Measurements from ENCODE around the gene TMEM123.

TMEM123 gene

GRCh38 chr11:102422817-102423712 lies 29.5 kb downstream of the TMEM123 start:
- no peak for DNase-seq

GRCh38 chr11:102421261-102421660 lies 31.3 kb downstream of the TMEM123 start:
- DNase-seq = no peak

- peak; percentile 49 for DNase-seq
These were observed 32.0 kb downstream of the TMEM123 start for GRCh38 chr11:102420547-102420946.

- DNase-seq = no peak
These were observed 33.4 kb downstream of the TMEM123 start for GRCh38 chr11:102419181-102419580.

- DNase-seq = peak; percentile 70
These were observed 35.6 kb downstream of the TMEM123 start for GRCh38 chr11:102416976-102417375.

GRCh38 chr11:102415304-102415916 lies 37.2 kb downstream of the TMEM123 start:
- no peak for DNase-seq

- no peak for DNase-seq
These were observed 38.0 kb downstream of the TMEM123 start for GRCh38 chr11:102414559-102414958.

GRCh38 chr11:102413497-102413896 lies 39.1 kb downstream of the TMEM123 start:
- DNase-seq = no peak

GRCh38 chr11:102411142-102411541 lies 41.4 kb downstream of the TMEM123 start:
- DNase-seq = no peak

- no peak for DNase-seq
These were observed 42.2 kb downstream of the TMEM123 start for GRCh38 chr11:102410382-102410784.

GRCh38 chr11:102408339-102408738 lies 44.2 kb downstream of the TMEM123 start:
- no peak for DNase-seq

- no peak for DNase-seq
These were observed 44.7 kb downstream of the TMEM123 start for GRCh38 chr11:102407901-102408300.

- DNase-seq = no peak
These were observed 46.5 kb downstream of the TMEM123 start for GRCh38 chr11:102406099-102406498.

GRCh38 chr11:102405501-102405900 lies 47.1 kb downstream of the TMEM123 start:
- no peak for DNase-seq

GRCh38 chr11:102402548-102402947 lies 50.0 kb downstream of the TMEM123 start:
- no peak for DNase-seq

- no peak for DNase-seq
These were observed 50.7 kb downstream of the TMEM123 start for GRCh38 chr11:102401905-102402304.

- no peak for DNase-seq
These were observed 52.0 kb downstream of the TMEM123 start for GRCh38 chr11:102400603-102401002.

- no peak for DNase-seq
These were observed 53.4 kb downstream of the TMEM123 start for GRCh38 chr11:102399189-102399588.

GRCh38 chr11:102398297-102398696 lies 54.3 kb downstream of the TMEM123 start:
- no peak for DNase-seq

- DNase-seq = peak; percentile 68
These were observed 55.6 kb downstream of the TMEM123 start for GRCh38 chr11:102396708-102397563.

- no peak for DNase-seq
These were observed 56.7 kb downstream of the TMEM123 start for GRCh38 chr11:102395720-102396393.

GRCh38 chr11:102393272-102393730 lies 59.3 kb downstream of the TMEM123 start:
- no peak for DNase-seq

All from activated CD4-positive, alpha-beta T cell treated with anti-CD3 and anti-CD28 coated beads, Interleukin-10, Interleukin-2, amounts not matched to agents 100 ng/mL and 50 ng/mL, durations not matched to agents 16 hours and 8 hours (primary cell).